Rectal smooth muscle tissue (tissue), 1 donor: ENCODE data around the gene UBE2G1.
A peak's percentile ranks its signal among the peaks of the same experiment; 100 is the strongest.

Source experiments
- H3K27ac ChIP-seq: one replicate; pipeline ENCODE4 v1.7.0; 2013; ENCODE audit warnings: low read depth, low read length, inconsistent platforms
- H3K27me3 ChIP-seq: one replicate; pipeline ENCODE4 v1.7.0; 2013; ENCODE audit warnings: low read length; ENCODE audit not compliant: control insufficient read depth, insufficient read depth
- H3K36me3 ChIP-seq: one replicate; pipeline ENCODE4 v1.7.0; 2013; ENCODE audit warnings: low read length; ENCODE audit not compliant: control insufficient read depth, insufficient read depth
- H3K4me1 ChIP-seq: one replicate; pipeline ENCODE4 v1.7.0; 2013; ENCODE audit warnings: low read length; ENCODE audit not compliant: control insufficient read depth, insufficient read depth
- H3K4me3 ChIP-seq: one replicate; pipeline ENCODE4 v1.7.0; 2013; ENCODE audit warnings: low read length
- H3K9ac ChIP-seq: one replicate; pipeline ENCODE4 v1.7.0; 2013; ENCODE audit warnings: low read length

UBE2G1 gene

GRCh38 chr17:4326608-4327007 lies 39.9 kb downstream of the UBE2G1 start:
- Histone ChIP-seq H3K27ac (no peak overlapping the region), H3K36me3 (no peaks in the 10 kb centered on the region), H3K9ac (no peak overlapping the region), H3K4me1 (peaks cover 8% of the 10 kb centered on the region), H3K27me3 (no peaks in the 10 kb centered on the region), H3K4me3 (no peak overlapping the region)

DNA sequence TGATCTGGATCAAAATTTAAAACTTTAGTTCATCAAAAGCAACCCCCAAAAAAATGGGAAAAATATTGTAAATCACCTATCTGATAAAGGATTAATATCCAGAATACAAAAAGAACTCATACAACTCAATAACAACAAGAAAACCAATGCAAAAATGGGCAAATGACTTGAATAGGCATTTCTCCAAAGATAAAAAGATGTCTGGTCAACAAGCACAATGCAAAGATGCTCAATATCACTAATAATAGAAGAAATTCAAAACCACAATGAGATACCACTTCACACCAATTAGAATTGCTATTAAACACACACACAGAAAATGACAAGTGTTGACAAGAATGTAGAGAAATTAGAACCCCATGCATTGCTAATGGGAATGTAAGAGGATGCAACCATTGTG lies 40.4 kb downstream of the UBE2G1 start:
- no peaks in the 10 kb centered on the region for H3K36me3 ChIP-seq
- H3K27me3 ChIP-seq = no peaks in the 10 kb centered on the region
- no peak overlapping the region for H3K27ac ChIP-seq
- no peak overlapping the region for H3K4me3 ChIP-seq
- H3K9ac ChIP-seq = no peak overlapping the region
- peaks cover 8% of the 10 kb centered on the region for H3K4me1 ChIP-seq

- H3K27me3 ChIP-seq = no peaks in the 10 kb centered on the region
- no peak overlapping the region for H3K9ac ChIP-seq
- no peak overlapping the region for H3K4me3 ChIP-seq
- H3K27ac ChIP-seq = no peak overlapping the region
- peaks cover 4% of the 10 kb centered on the region for H3K4me1 ChIP-seq
- H3K36me3 ChIP-seq = no peaks in the 10 kb centered on the region
Observed at GRCh38 chr17:4324463-4324862, 42.0 kb downstream of the UBE2G1 start.

DNA sequence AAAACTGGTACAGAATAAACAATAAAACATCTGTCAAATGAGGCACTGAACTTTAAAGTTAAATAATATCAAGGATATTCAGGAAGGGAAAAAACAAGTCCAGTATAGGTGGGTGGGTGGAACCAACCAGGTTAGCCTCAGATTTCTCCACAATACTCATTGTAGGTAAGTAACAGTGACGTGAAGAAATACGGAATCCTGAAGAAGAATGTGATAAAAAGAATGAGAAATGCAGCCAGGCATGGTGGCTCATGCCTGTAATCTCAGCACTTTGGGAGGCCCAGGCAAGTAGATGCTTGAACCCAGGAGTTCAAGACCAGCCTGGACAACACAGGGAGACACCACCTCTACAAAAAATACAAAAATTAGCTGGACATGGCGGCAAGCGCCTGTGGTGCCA lies 47.3 kb downstream of the UBE2G1 start:
- H3K4me3 ChIP-seq = no peak overlapping the region
- H3K27me3 ChIP-seq = no peaks in the 10 kb centered on the region
- H3K27ac ChIP-seq = no peak overlapping the region
- H3K9ac ChIP-seq = no peak overlapping the region
- H3K4me1 ChIP-seq = peaks cover 5% of the 10 kb centered on the region
- no peaks in the 10 kb centered on the region for H3K36me3 ChIP-seq

- Histone ChIP-seq H3K4me3 (no peak overlapping the region), H3K36me3 (no peaks in the 10 kb centered on the region), H3K9ac (no peak overlapping the region), H3K27me3 (no peaks in the 10 kb centered on the region), H3K4me1 (peaks cover 5% of the 10 kb centered on the region), H3K27ac (peak overlapping the region; percentile 2)
Observed at GRCh38 chr17:4318596-4318995, 47.9 kb downstream of the UBE2G1 start.

- Histone ChIP-seq H3K27ac (peak overlapping the region; percentile 2), H3K9ac (no peak overlapping the region), H3K36me3 (no peaks in the 10 kb centered on the region), H3K4me3 (no peak overlapping the region), H3K27me3 (no peaks in the 10 kb centered on the region), H3K4me1 (peaks cover 6% of the 10 kb centered on the region)
Observed at GRCh38 chr17:4318186-4318585, 48.3 kb downstream of the UBE2G1 start.

- H3K9ac ChIP-seq = no peak overlapping the region
- H3K27ac ChIP-seq = no peak overlapping the region
- H3K4me3 ChIP-seq = no peak overlapping the region
- no peaks in the 10 kb centered on the region for H3K27me3 ChIP-seq
- peaks cover 8% of the 10 kb centered on the region for H3K4me1 ChIP-seq
- H3K36me3 ChIP-seq = no peaks in the 10 kb centered on the region
Observed at GRCh38 chr17:4317610-4318009, 48.9 kb downstream of the UBE2G1 start.

- Histone ChIP-seq H3K27ac (no peak overlapping the region), H3K4me1 (peaks cover 8% of the 10 kb centered on the region), H3K27me3 (no peaks in the 10 kb centered on the region), H3K36me3 (no peaks in the 10 kb centered on the region), H3K4me3 (no peak overlapping the region), H3K9ac (no peak overlapping the region)
Observed at GRCh38 chr17:4316648-4317047, 49.8 kb downstream of the UBE2G1 start.

DNA sequence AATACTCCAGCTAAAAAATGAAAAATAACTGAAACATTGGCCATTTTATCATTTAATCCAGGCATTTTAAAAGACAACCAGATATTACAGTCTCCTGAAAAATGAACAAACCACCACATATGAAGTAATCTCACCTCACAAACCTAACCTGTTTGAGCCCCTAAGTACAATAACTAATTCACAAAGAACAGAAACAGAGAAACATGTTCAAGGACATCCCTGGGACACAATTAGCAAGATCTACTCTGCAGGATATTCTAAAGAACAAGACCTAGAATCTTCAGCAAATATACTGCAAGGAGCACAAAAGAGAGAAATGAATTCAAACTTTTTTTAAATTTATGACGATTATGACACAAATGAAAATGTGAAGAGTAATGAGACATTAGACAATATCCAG lies 51.9 kb downstream of the UBE2G1 start:
- Histone ChIP-seq H3K27me3 (no peaks in the 10 kb centered on the region), H3K9ac (no peak overlapping the region), H3K4me1 (peaks cover 22% of the 10 kb centered on the region), H3K36me3 (no peaks in the 10 kb centered on the region), H3K27ac (no peak overlapping the region), H3K4me3 (no peak overlapping the region)

GRCh38 chr17:4314179-4314578 lies 52.3 kb downstream of the UBE2G1 start:
- Histone ChIP-seq H3K4me3 (no peak overlapping the region), H3K9ac (no peak overlapping the region), H3K4me1 (peaks cover 23% of the 10 kb centered on the region), H3K27me3 (no peaks in the 10 kb centered on the region), H3K27ac (no peak overlapping the region), H3K36me3 (no peaks in the 10 kb centered on the region)

GRCh38 chr17:4313221-4314114 lies 53.0 kb downstream of the UBE2G1 start:
- H3K9ac ChIP-seq = no peak overlapping the region
- H3K4me3 ChIP-seq = no peak overlapping the region
- no peak overlapping the region for H3K27ac ChIP-seq
- no peaks in the 10 kb centered on the region for H3K36me3 ChIP-seq
- peaks cover 22% of the 10 kb centered on the region for H3K4me1 ChIP-seq
- no peaks in the 10 kb centered on the region for H3K27me3 ChIP-seq

DNA sequence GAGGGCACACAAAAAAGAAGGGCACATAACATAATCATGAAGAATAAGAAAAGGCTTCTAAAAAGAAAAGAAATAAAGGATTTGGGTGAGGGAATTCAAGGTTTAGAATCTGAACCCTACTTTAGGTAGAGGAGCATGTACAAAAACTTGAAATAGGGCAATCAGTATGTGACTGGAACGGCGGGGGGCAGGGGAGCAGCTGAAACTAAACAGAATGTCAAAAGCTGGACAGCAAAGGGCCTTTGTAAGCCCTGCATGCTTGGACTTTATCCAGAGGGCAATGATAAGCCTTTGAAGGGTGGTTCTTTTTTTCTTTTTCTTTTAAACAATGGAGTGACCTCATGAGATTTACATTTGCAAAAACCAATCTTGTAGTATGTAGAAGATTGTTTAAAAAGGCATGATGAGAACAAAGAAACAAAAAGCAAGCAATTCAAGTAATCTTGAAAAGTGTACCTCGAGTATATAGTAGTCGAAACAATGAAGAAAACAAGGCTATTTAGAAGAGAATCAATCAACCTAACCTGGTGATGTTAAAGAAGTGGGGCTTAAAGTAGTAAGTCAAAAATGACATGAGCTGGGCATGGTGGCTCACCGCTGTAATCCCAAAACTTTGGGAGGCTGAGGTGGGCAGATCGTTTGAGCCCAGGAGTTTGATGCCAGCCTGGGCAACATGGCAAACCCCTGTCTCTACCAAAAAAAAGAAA lies 56.0 kb downstream of the UBE2G1 start:
- no peaks in the 10 kb centered on the region for H3K36me3 ChIP-seq
- no peak overlapping the region for H3K4me3 ChIP-seq
- no peak overlapping the region for H3K9ac ChIP-seq
- H3K27ac ChIP-seq = no peak overlapping the region
- no peaks in the 10 kb centered on the region for H3K27me3 ChIP-seq
- peaks cover 18% of the 10 kb centered on the region for H3K4me1 ChIP-seq
